DOHH2 (cell line): ENCODE results near the gene ABCC12.

Source experiments
- H3F3A ChIP-seq: fragments of 200-600 bp; sonication (generic), shearing (Covaris generic); 2 replicates; pipeline ENCODE4 v1.6.0; 2016; ENCODE audit warnings: antibody characterized with exemption, mild to moderate bottlenecking; ENCODE audit not compliant: control insufficient read depth, insufficient read depth
- H3K27ac ChIP-seq: fragments of 200-600 bp; sonication (generic); 2 replicates; pipeline ENCODE4 v1.5.1; 2014; ENCODE audit warnings: low read depth, mild to moderate bottlenecking, low read length, moderate library complexity
- H3K27me3 ChIP-seq: fragments of 200-600 bp; sonication (generic); 2 replicates; pipeline ENCODE4 v1.6.1; 2014; ENCODE audit warnings: mild to moderate bottlenecking, low read length, mixed read lengths; ENCODE audit not compliant: control insufficient read depth
- H3K36me3 ChIP-seq: fragments of 200-600 bp; sonication (generic); 2 replicates; pipeline ENCODE4 v1.6.1; 2014; ENCODE audit warnings: mild to moderate bottlenecking, low read length, moderate library complexity, mixed read lengths; ENCODE audit not compliant: control insufficient read depth
- H3K4me1 ChIP-seq: fragments of 200-600 bp; sonication (generic); 2 replicates; pipeline ENCODE4 v1.6.1; 2014; ENCODE audit warnings: mild to moderate bottlenecking, low read length, mixed read lengths; ENCODE audit not compliant: control insufficient read depth
- H3K4me2 ChIP-seq: fragments of 200-600 bp; sonication (generic); 2 replicates; pipeline ENCODE4 v1.6.0; 2014; ENCODE audit warnings: mild to moderate bottlenecking, low read length, moderate library complexity
- H3K4me3 ChIP-seq: fragments of 200-600 bp; sonication (generic); 2 replicates; pipeline ENCODE4 v1.5.1; 2014; ENCODE audit warnings: mild to moderate bottlenecking, low read length, mixed read lengths
- H3K79me2 ChIP-seq: fragments of 200-600 bp; sonication (generic); 2 replicates; pipeline ENCODE4 v1.6.1; 2014; ENCODE audit warnings: mild to moderate bottlenecking, low read length, mixed read lengths; ENCODE audit not compliant: control insufficient read depth
- H3K9me2 ChIP-seq: fragments of 200-600 bp; sonication (generic); replicated peaks from 2 replicates; pipeline ENCODE4 v1.6.1; 2014; ENCODE audit warnings: mild to moderate bottlenecking, low read length, mixed read lengths; ENCODE audit not compliant: control insufficient read depth
- H3K9me3 ChIP-seq: fragments of 200-600 bp; sonication (generic); 2 replicates; pipeline ENCODE4 v1.6.1; 2014; ENCODE audit warnings: antibody characterized with exemption, low read length, mixed read lengths; ENCODE audit not compliant: control insufficient read depth, insufficient read depth
- H4K20me1 ChIP-seq: fragments of 200-600 bp; sonication (generic); 2 replicates; pipeline ENCODE4 v1.6.0; 2014; ENCODE audit warnings: low read depth, mild to moderate bottlenecking, antibody characterized with exemption, low read length, moderate library complexity; ENCODE audit not compliant: control insufficient read depth, insufficient read depth
- CTCF ChIP-seq: fragments of 200-600 bp; sonication (generic); IDR thresholded peaks from one replicate; pipeline ENCODE4 v1.5.1; 2014; ENCODE audit warnings: antibody characterized with exemption, mild to moderate bottlenecking, low read depth, low read length; ENCODE audit not compliant: poor library complexity, severe bottlenecking
- EZH2phosphoT487 ChIP-seq: fragments of 200-600 bp; sonication (generic); IDR thresholded peaks from 2 replicates; pipeline ENCODE4 v1.6.1; 2017; ENCODE audit warnings: borderline replicate concordance, mild to moderate bottlenecking, antibody characterized with exemption, low read length, moderate library complexity, mixed read lengths

Gene ABCC12

DNA sequence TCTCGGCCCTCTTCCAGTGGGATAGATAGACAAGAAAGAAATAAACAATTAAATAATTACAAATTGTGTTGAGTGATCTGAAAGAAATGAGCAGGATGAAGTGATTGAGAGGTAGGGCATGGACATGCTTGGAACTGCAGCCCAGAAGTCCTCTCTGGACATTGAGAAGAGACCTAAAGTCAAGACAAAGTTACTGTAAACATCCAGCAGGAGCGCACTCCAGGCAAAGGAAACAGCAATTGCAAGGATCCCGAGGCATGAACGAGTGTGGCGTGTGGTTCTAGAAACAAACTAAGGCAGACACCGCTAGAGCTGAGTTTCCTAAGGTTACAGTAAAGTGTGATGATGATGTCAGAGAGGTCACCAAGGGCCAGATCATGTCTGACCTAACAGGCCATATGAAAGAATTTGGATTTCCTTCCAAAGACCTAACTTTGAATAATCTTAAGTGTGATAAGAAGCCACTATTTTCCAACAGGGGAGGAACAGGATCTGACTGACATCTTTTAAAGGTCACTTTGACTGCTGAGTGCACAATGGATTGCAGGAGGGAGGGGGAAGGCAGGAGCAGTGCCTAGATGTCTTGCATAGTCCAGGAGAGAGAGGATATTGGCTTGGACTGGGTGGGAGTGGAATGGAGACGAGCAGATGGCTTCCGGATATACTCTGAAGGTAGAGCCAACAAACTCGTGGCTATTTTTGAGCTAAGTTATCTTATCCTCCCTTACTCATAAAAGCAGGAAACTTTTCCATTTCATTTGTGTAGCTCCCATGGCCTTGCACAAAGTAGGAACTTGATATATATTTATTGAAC is 19.0 kb downstream of the ABCC12 start:
- no peaks in the 10 kb centered on the region for H3K4me1 ChIP-seq
- H3K4me2 ChIP-seq = no peak overlapping the region
- no peaks in the 10 kb centered on the region for H3K36me3 ChIP-seq
- H3K27me3 ChIP-seq = no peaks in the 10 kb centered on the region
- H3K4me3 ChIP-seq = no peak overlapping the region
- no peaks in the 10 kb centered on the region for H3K9me3 ChIP-seq
- TF ChIP-seq CTCF = no peak
- TF ChIP-seq EZH2phosphoT487 = no peak
- no peak overlapping the region for H3K27ac ChIP-seq
- no peaks in the 10 kb centered on the region for H4K20me1 ChIP-seq
- no peaks in the 10 kb centered on the region for H3K79me2 ChIP-seq
- H3K9me2 ChIP-seq = no peaks in the 10 kb centered on the region
- H3F3A ChIP-seq = no peaks in the 10 kb centered on the region

- H3K9me3 ChIP-seq = no peaks in the 10 kb centered on the region
- no peaks in the 10 kb centered on the region for H3K27me3 ChIP-seq
- no peaks in the 10 kb centered on the region for H3K79me2 ChIP-seq
- H3K36me3 ChIP-seq = no peaks in the 10 kb centered on the region
- H3K4me1 ChIP-seq = no peaks in the 10 kb centered on the region
- H3K4me3 ChIP-seq = no peak overlapping the region
- H3K4me2 ChIP-seq = no peak overlapping the region
- H3K9me2 ChIP-seq = no peaks in the 10 kb centered on the region
- H3K27ac ChIP-seq = no peak overlapping the region
- no peaks in the 10 kb centered on the region for H3F3A ChIP-seq
- no peaks in the 10 kb centered on the region for H4K20me1 ChIP-seq
- TF ChIP-seq CTCF (no peak), EZH2phosphoT487 (no peak)
Measured at GRCh38 chr16:48133455-48134211, 22.2 kb downstream of the ABCC12 start.

DNA sequence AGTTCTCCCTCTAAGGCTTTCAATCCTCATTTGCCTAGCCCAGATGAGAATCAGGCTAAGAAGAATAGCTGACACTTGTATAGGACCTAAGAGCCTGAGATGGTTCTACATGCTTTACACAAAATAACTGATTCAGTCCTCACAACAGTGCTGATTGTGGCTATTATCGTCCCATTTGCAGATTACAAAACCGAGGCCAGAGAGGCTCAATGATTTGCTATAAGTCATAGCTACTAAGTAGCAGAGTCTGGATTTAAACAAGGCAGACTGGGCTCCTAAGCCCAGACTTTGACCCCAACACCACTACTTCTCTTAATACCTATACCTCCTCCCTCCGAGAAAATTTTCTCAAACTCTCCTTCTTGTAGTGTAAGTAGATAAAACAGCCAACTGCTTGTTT is 23.1 kb downstream of the ABCC12 start:
- Histone ChIP-seq H3K4me2 (no peak overlapping the region), H3K79me2 (no peaks in the 10 kb centered on the region), H3K9me3 (no peaks in the 10 kb centered on the region), H3F3A (no peaks in the 10 kb centered on the region), H3K4me3 (no peak overlapping the region), H3K4me1 (no peaks in the 10 kb centered on the region), H4K20me1 (no peaks in the 10 kb centered on the region), H3K9me2 (no peaks in the 10 kb centered on the region), H3K27me3 (no peaks in the 10 kb centered on the region), H3K27ac (no peak overlapping the region), H3K36me3 (no peaks in the 10 kb centered on the region)
- TF ChIP-seq CTCF = no peak
